CD4-positive, alpha-beta T cell (primary cell): ENCODE results near the gene NDRG3. TPM values are rescaled to one million over a fixed set of nuclear protein-coding genes. Genes with fewer than 3 reads are reported as not detected.

Experiments used
- ATAC-seq: fragments of 200-7000 bp; cut with Tn5 transposase; one replicate; pipeline ENCODE4 v1.10.0; 2022; ENCODE audit warnings: mild to moderate bottlenecking; ENCODE audit not compliant: poor library complexity
- CTCF ChIA-PET: fragments of 350-600 bp; sonication (Branson Sonifier 250); formaldehyde crosslinking; loops from one replicate; lab custom pipeline; 2021; ENCODE audit warnings: antibody characterized with exemption, inconsistent platforms; lab: Charles Lee
- POLR2A ChIA-PET: fragments of 350-600 bp; sonication (Branson Sonifier 250); formaldehyde crosslinking; loops from one replicate; lab custom pipeline; 2021; ENCODE audit warnings: antibody characterized with exemption, inconsistent platforms; lab: Charles Lee
- DNase-seq, 14 experiments: peaks; one replicate each; pipeline ENCODE4 v3.0.0-alpha.2; 2013 to 2020; ENCODE audit warnings: mixed read lengths in 2 of 14
- H3K27ac ChIP-seq, 2 donors: one replicate each; pipeline versions ENCODE4 v1.5.1 to v1.7.0; 2013; ENCODE audit warnings: low read length in 2 of 2, low read depth in 1 of 2, mild to moderate bottlenecking in 1 of 2
- H3K27me3 ChIP-seq, 2 experiments: 1 replicate in 1 of 2; 2 replicates in 1 of 2; pipeline versions ENCODE4 v1.6.1 to v1.7.0; 2013; ENCODE audit warnings: low read length in 2 of 2, control low read depth in 1 of 2, mild to moderate bottlenecking in 1 of 2, moderate library complexity in 1 of 2; ENCODE audit not compliant: insufficient read depth in 2 of 2, control insufficient read depth in 1 of 2
- H3K36me3 ChIP-seq: one replicate; pipeline ENCODE4 v1.6.1; 2013; ENCODE audit warnings: low read length, control low read depth; ENCODE audit not compliant: insufficient read depth
- H3K4me1 ChIP-seq: one replicate; pipeline ENCODE4 v1.6.1; 2013; ENCODE audit warnings: low read length, control low read depth; ENCODE audit not compliant: insufficient read depth
- H3K4me3 ChIP-seq: one replicate; pipeline ENCODE4 v1.5.1; 2013; ENCODE audit warnings: mild to moderate bottlenecking, low read length, moderate library complexity
- H3K9me3 ChIP-seq, 2 experiments: 1 replicate in 1 of 2; 2 replicates in 1 of 2; pipeline versions ENCODE4 v1.6.1 to v1.7.0; 2013; ENCODE audit warnings: low read length in 2 of 2, mild to moderate bottlenecking in 2 of 2, control low read depth in 1 of 2, moderate library complexity in 1 of 2; ENCODE audit not compliant: control insufficient read depth in 1 of 2, insufficient read depth in 1 of 2
- H3K27ac Mint-ChIP-seq: one replicate; pipeline ENCODE4 v1.8.0; 2020; ENCODE audit warnings: mixed read lengths
- H3K27me3 Mint-ChIP-seq: one replicate; pipeline ENCODE4 v1.8.0; 2021; ENCODE audit warnings: mixed read lengths
- H3K36me3 Mint-ChIP-seq: one replicate; pipeline ENCODE4 v1.8.0; 2021; ENCODE audit warnings: low read depth, mixed read lengths
- H3K4me1 Mint-ChIP-seq: one replicate; pipeline ENCODE4 v1.8.0; 2021; ENCODE audit warnings: low read depth, mixed read lengths
- H3K4me3 Mint-ChIP-seq: one replicate; pipeline ENCODE4 v1.8.0; 2020; ENCODE audit warnings: mild to moderate bottlenecking, mixed read lengths
- H3K9me3 Mint-ChIP-seq: one replicate; pipeline ENCODE4 v1.8.0; 2020; ENCODE audit warnings: mixed read lengths
- CTCF ChIP-seq: fragments of 200-600 bp; IDR thresholded peaks from one replicate; pipeline ENCODE4 v1.8.0; 2022; ENCODE audit warnings: antibody characterized with exemption, mild to moderate bottlenecking
- intact Hi-C, 2 experiments: fragments of 100-400 bp; cut with DNase I in 1 of 2; cut with micrococcal nuclease in 1 of 2; formaldehyde crosslinking; loops; one replicate each; pipeline versions ENCODE4 v1.15.1 to v1.9.0; 2023 to 2025; cut with DNase I, micrococcal nuclease
- total RNA-seq, 174 experiments: library from RNA in 2 of 174; stranded (reverse) in 2 of 174; gene quantifications; one replicate each; pipeline ENCODE4 v1.2.3 and lab custom pipeline; 2021 to 2026

The NDRG3 gene
- total RNA-seq, 2 experiments from 2014 or later = 17.3 to 17.5 TPM

- Histone ChIP-seq H3K9me3 (no peaks in the 10 kb centered on the region), H3K4me3 (no peak overlapping the region), H3K27me3 (no peaks in the 10 kb centered on the region), H3K27ac (no peak overlapping the region), H3K4me1 (no peaks in the 10 kb centered on the region), H3K36me3 (peaks cover 3% of the 10 kb centered on the region)
- POLR2A ChIA-PET = interaction anchor here (0.6 kb wide), 1 partner anchor 20 kb away, joined by 3 read pairs; no protein-coding TSS in a partner anchor
- Mint-ChIP-seq H3K4me3 (no peak overlapping the region), H3K9me3 (no peaks in the 10 kb centered on the region), H3K36me3 (peaks cover 21% of the 10 kb centered on the region), H3K4me1 (no peaks in the 10 kb centered on the region), H3K27me3 (no peaks in the 10 kb centered on the region), H3K27ac (no peak overlapping the region)
- intact Hi-C loops = no loop called here
- CTCF ChIA-PET = interaction anchor here (1.4 kb wide), 1 partner anchor 42 kb away, joined by 3 read pairs; no protein-coding TSS in a partner anchor
- DNase-seq (no peak), ATAC-seq (no peak)
- no peak for TF ChIP-seq CTCF
These were observed 33.1 kb downstream of the NDRG3 start for GRCh38 chr20:36712775-36713174.

- Histone ChIP-seq H3K27me3 (no peaks in the 10 kb centered on the region), H3K9me3 (no peaks in the 10 kb centered on the region), H3K36me3 (peaks cover 14% of the 10 kb centered on the region), H3K4me3 (no peak overlapping the region), H3K4me1 (no peaks in the 10 kb centered on the region), H3K27ac (no peak overlapping the region)
- H3K4me3 Mint-ChIP-seq = no peak overlapping the region
- CTCF ChIA-PET = no interaction called here
- no peaks in the 10 kb centered on the region for H3K9me3 Mint-ChIP-seq
- POLR2A ChIA-PET = no interaction called here
- no peaks in the 10 kb centered on the region for H3K27me3 Mint-ChIP-seq
- no peaks in the 10 kb centered on the region for H3K4me1 Mint-ChIP-seq
- no peak overlapping the region for H3K27ac Mint-ChIP-seq
- DNase-seq (no peak), ATAC-seq (no peak)
- TF ChIP-seq CTCF = no peak
- intact Hi-C loops = no loop called here
- H3K36me3 Mint-ChIP-seq = peaks cover 21% of the 10 kb centered on the region
These were observed 36.8 kb downstream of the NDRG3 start for GRCh38 chr20:36709126-36709525.

- Histone ChIP-seq H3K36me3 (peaks cover 14% of the 10 kb centered on the region), H3K4me3 (no peak overlapping the region), H3K27ac (no peak overlapping the region), H3K27me3 (no peaks in the 10 kb centered on the region), H3K9me3 (no peaks in the 10 kb centered on the region), H3K4me1 (no peaks in the 10 kb centered on the region)
- POLR2A ChIA-PET = no interaction called here
- DNase-seq (no peak), ATAC-seq (no peak)
- Mint-ChIP-seq H3K4me3 (no peak overlapping the region), H3K27ac (no peak overlapping the region), H3K27me3 (no peaks in the 10 kb centered on the region), H3K36me3 (peaks cover 16% of the 10 kb centered on the region), H3K9me3 (no peaks in the 10 kb centered on the region), H3K4me1 (no peaks in the 10 kb centered on the region)
- intact Hi-C loops = no loop called here
- no peak for TF ChIP-seq CTCF
- CTCF ChIA-PET = no interaction called here
These were observed 42.4 kb downstream of the NDRG3 start for GRCh38 chr20:36703530-36703929.
